ENCODE measurements around the gene CD59. TPM values are rescaled to one million over a fixed set of nuclear protein-coding genes. Genes with fewer than 3 reads are reported as not detected.

The CD59 gene
- total and polyA plus RNA-seq, 9 of the 15 experiments (the other 6 are each of a cell fraction or from before 2014, with no cell fraction given): 38.1 to 338 (median 173) TPM

GRCh38 chr11:33700502-33701271, 35.5 kb downstream of the CD59 start, which contains the start of gene C11orf91 (continued):
- TF ChIP-seq ZNF217 (CRISPR knock-in tag; IDR thresholded peaks at IDR 0.05): no peak
- TF ChIP-seq, protein P1, sequence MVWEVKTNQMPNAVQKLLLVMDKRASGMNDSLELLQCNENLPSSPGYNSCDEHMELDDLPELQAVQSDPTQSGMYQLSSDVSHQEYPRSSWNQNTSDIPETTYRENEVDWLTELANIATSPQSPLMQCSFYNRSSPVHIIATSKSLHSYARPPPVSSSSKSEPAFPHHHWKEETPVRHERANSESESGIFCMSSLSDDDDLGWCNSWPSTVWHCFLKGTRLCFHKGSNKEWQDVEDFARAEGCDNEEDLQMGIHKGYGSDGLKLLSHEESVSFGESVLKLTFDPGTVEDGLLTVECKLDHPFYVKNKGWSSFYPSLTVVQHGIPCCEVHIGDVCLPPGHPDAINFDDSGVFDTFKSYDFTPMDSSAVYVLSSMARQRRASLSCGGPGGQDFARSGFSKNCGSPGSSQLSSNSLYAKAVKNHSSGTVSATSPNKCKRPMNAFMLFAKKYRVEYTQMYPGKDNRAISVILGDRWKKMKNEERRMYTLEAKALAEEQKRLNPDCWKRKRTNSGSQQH (CRISPR knock-in tag; IDR thresholded peaks at IDR 0.05): peak; percentile 66; the same call in 1 of the 2 replicates
- TF ChIP-seq ZFP1 (CRISPR knock-in tag; IDR thresholded peaks at IDR 0.05): no peak
- TF ChIP-seq KAT7 (CRISPR knock-in tag; IDR thresholded peaks at IDR 0.05; ENCODE audit: borderline replicate concordance): no peak
- TF ChIP-seq ARID1B (IDR thresholded peaks at IDR 0.05): 0 out of 2 replicates have a peak, but pooled peaks have one; percentile 3
- TF ChIP-seq YY1 (IDR thresholded peaks at IDR 0.05; ENCODE audit: borderline replicate concordance in 1 of 3, control insufficient read depth in 1 of 3, extremely low read depth in 1 of 3, insufficient read depth in 3 of 3, insufficient read length in 1 of 3, insufficient replicate concordance in 2 of 3, low read depth in 1 of 3, low read length in 2 of 3): peak in 1 of 3 experiments; percentile 9
- no peak for TF ChIP-seq CEBPB (tag; IDR thresholded peaks at IDR 0.05)
- peak; percentile 69 for TF ChIP-seq CXXC5 (CRISPR knock-in tag; IDR thresholded peaks at IDR 0.05)
- TF ChIP-seq ZNF551 (CRISPR knock-in tag; IDR thresholded peaks at IDR 0.05): no peak
- no peak for TF ChIP-seq HNRNPUL1 (IDR thresholded peaks at IDR 0.05; ENCODE audit: low read length)
- TF ChIP-seq MYC (IDR thresholded peaks at IDR 0.05; ENCODE audit: low read depth, low read length): peak; percentile 38; the same call in 1 of the 2 replicates
- TF ChIP-seq MYC (CRISPR knock-in tag; IDR thresholded peaks at IDR 0.05; ENCODE audit: borderline replicate concordance, low read depth): no peak
- 0 out of 2 replicates have a peak, but pooled peaks have one; percentile 34 for TF ChIP-seq ERF (CRISPR knock-in tag; IDR thresholded peaks at IDR 0.05)
- peak; percentile 79 for TF ChIP-seq EGR1 (conservative IDR thresholded peaks at IDR 0.05)
- TF ChIP-seq TCFL5 (CRISPR knock-in tag; conservative IDR thresholded peaks at IDR 0.05): no peak
- TF ChIP-seq MAFG (tag; conservative IDR thresholded peaks at IDR 0.05): no peak
- peak; percentile 73 to 74 for TF ChIP-seq NRF1 (conservative IDR thresholded peaks at IDR 0.05 in 1 of 2, IDR thresholded peaks at IDR 0.05 in 1 of 2)
- no peak for TF ChIP-seq ZNF695 (CRISPR knock-in tag; IDR thresholded peaks at IDR 0.05)
- TF ChIP-seq MAX (CRISPR knock-in tag; IDR thresholded peaks at IDR 0.05): peak; percentile 39; the same call in 1 of the 2 replicates
- no peak for TF ChIP-seq NCOR1 (IDR thresholded peaks at IDR 0.05)
- TF ChIP-seq CBFA2T3 (IDR thresholded peaks at IDR 0.05): no peak
- no peak for TF ChIP-seq U2AF2 (optimal IDR thresholded peaks at IDR 0.05; ENCODE audit: low read depth, low read length)
- TF ChIP-seq SP1 (CRISPR knock-in tag; IDR thresholded peaks at IDR 0.05): peak; percentile 83
- 0 out of 2 replicates have a peak, but pooled peaks have one; percentile 33 for TF ChIP-seq KLF13 (tag; IDR thresholded peaks at IDR 0.05; ENCODE audit: borderline replicate concordance, low read depth)
- 0 out of 4 replicates have a peak, but pooled peaks of 1 of the 2 experiments have one; percentile 27 for TF ChIP-seq HDAC1 (IDR thresholded peaks at IDR 0.05)
- peak; percentile 52; the same call in 1 of the 2 replicates for TF ChIP-seq ZBTB9 (CRISPR knock-in tag; IDR thresholded peaks at IDR 0.05)
- peak; percentile 47; the same call in 1 of the 2 replicates for TF ChIP-seq ATF7 (IDR thresholded peaks at IDR 0.05)

All from K562 (cell line).